Tibial nerve (tissue), 4 donors: ENCODE results near the gene MAP1B. TPM values are rescaled to one million over a fixed set of nuclear protein-coding genes. Genes with fewer than 3 reads are reported as not detected.

Experiments used
- DNase-seq, 2 donors: peaks; one replicate each; pipeline ENCODE4 v3.0.0-alpha.2; 2019; ENCODE audit warnings: low spot score in 2 of 2
- H3K27ac ChIP-seq, 4 donors: fragments of 200-600 bp; sonication (generic) in 3 of 4; one replicate each; pipeline ENCODE4 v1.5.1; 2017 to 2019; ENCODE audit warnings: mild to moderate bottlenecking in 1 of 4
- H3K27me3 ChIP-seq, 2 donors: fragments of 200-600 bp; sonication (generic) in 1 of 2; one replicate each; pipeline versions ENCODE4 v1.5.1 to v1.6.0; 2017 to 2019
- H3K36me3 ChIP-seq, 3 donors: fragments of 200-600 bp; sonication (generic); one replicate each; pipeline ENCODE4 v1.5.1; 2018 to 2019
- H3K4me1 ChIP-seq, 4 donors: fragments of 200-600 bp; sonication (generic) in 3 of 4; one replicate each; pipeline ENCODE4 v1.5.1; 2017 to 2019
- H3K4me3 ChIP-seq, 4 donors: fragments of 200-600 bp; sonication (generic) in 3 of 4; one replicate each; pipeline ENCODE4 v1.5.1; 2017 to 2019; ENCODE audit warnings: mild to moderate bottlenecking in 1 of 4, moderate library complexity in 1 of 4
- H3K9me3 ChIP-seq, 4 donors: fragments of 200-600 bp; sonication (generic) in 3 of 4; one replicate each; pipeline ENCODE4 v1.5.1; 2017 to 2019
- CTCF ChIP-seq, 5 experiments: fragments of 200-600 bp in 3 of 5; fragments of 450-650 bp in 2 of 5; sonication (generic) in 3 of 5; IDR thresholded peaks; one replicate each; pipeline ENCODE4 v1.5.1; 2016 to 2019; ENCODE audit warnings: antibody characterized with exemption in 5 of 5, mild to moderate bottlenecking in 3 of 5, moderate library complexity in 2 of 5
- EP300 ChIP-seq, 2 donors: sonication (generic); formaldehyde crosslinking; IDR thresholded peaks; one replicate each; pipeline ENCODE4 v1.6.1; 2017; ENCODE audit warnings: antibody characterized with exemption in 2 of 2, mild to moderate bottlenecking in 1 of 2
- POLR2A ChIP-seq, 2 donors: fragments of 450-650 bp; IDR thresholded peaks; one replicate each; pipeline ENCODE4 v1.6.1; 2017; ENCODE audit warnings: antibody characterized with exemption in 2 of 2, mild to moderate bottlenecking in 2 of 2, moderate library complexity in 2 of 2
- WGBS, 2 donors: methylation state at CpG; one replicate each; pipeline ENCODE4 v1.1.5; 2018; 5-methylcytosine and 5-hydroxymethylcytosine counted together
- total RNA-seq, 4 donors: library from RNA; depleted of rRNA; stranded (reverse); fragments of >200 nt; gene quantifications; one replicate each; pipeline ENCODE4 v1.1.0, GENCODE V29; 2016

MAP1B gene
- total RNA-seq, 4 donors from 2014 or later, result 223 to 587 (median 472) TPM

- peaks cover 0 to 76% (median 26%) of the 10 kb centered on the region in 4 donors for H3K4me1 ChIP-seq
- 67 to 68% methylated on average over 3 of the region's 3 CpGs for WGBS, 2 donors
- no peak for DNase-seq
- no peaks in the 10 kb centered on the region for H3K36me3 ChIP-seq
- H3K27ac ChIP-seq, result peak overlapping the region in 3 of 4 donors; percentile 2 to 67 (median 66)
- no peaks in the 10 kb centered on the region for H3K9me3 ChIP-seq
- no peak overlapping the region for H3K4me3 ChIP-seq
- H3K27me3 ChIP-seq, result no peaks in the 10 kb centered on the region
- TF ChIP-seq EP300 (IDR thresholded peaks at IDR 0.05) (no peak), CTCF (IDR thresholded peaks at IDR 0.05) (peak in 2 of 5 experiments; percentile 21 to 34)
These were observed 138.8 kb downstream of the MAP1B start for GRCh38 chr5:72245951-72246532.

- TF ChIP-seq EP300 (IDR thresholded peaks at IDR 0.05), result no peak
- no peak for TF ChIP-seq POLR2A (IDR thresholded peaks at IDR 0.05)
- TF ChIP-seq CTCF (IDR thresholded peaks at IDR 0.05), result no peak
- Histone ChIP-seq H3K27ac (peak overlapping the region in 2 of 4 donors; percentile 66 to 67), H3K36me3 (no peaks in the 10 kb centered on the region), H3K4me1 (peaks cover 0 to 76% (median 22%) of the 10 kb centered on the region in 4 donors), H3K4me3 (no peak overlapping the region), H3K9me3 (no peaks in the 10 kb centered on the region), H3K27me3 (no peaks in the 10 kb centered on the region)
- DNase-seq, result no peak
- WGBS, 2 donors, result 45 to 54% methylated on average over 4 of the region's 4 CpGs
These were observed 139.7 kb downstream of the MAP1B start for GRCh38 chr5:72246954-72247442.

- H3K4me3 ChIP-seq, result no peak overlapping the region
- peak in 1 of 2 donors; percentile 41 for DNase-seq
- no peak for TF ChIP-seq POLR2A (IDR thresholded peaks at IDR 0.05)
- H3K36me3 ChIP-seq, result no peaks in the 10 kb centered on the region
- H3K27ac ChIP-seq, result peak overlapping the region in 2 of 4 donors; percentile 32 to 71
- WGBS, 2 donors, result 37 to 47% methylated on average over 2 of the region's 2 CpGs
- no peaks in the 10 kb centered on the region for H3K9me3 ChIP-seq
- peaks cover 0 to 71% (median 22%) of the 10 kb centered on the region in 4 donors for H3K4me1 ChIP-seq
- no peaks in the 10 kb centered on the region for H3K27me3 ChIP-seq
These were observed 141.2 kb downstream of the MAP1B start for GRCh38 chr5:72248410-72248981.

GRCh38 chr5:72251386-72251785 is 144.1 kb downstream of the MAP1B start:
- 91 to 100% methylated on average over 1 of the region's 1 CpG for WGBS, 2 donors
- H3K27ac ChIP-seq, result no peak overlapping the region
- TF ChIP-seq POLR2A (IDR thresholded peaks at IDR 0.05) (no peak), EP300 (IDR thresholded peaks at IDR 0.05) (no peak), CTCF (IDR thresholded peaks at IDR 0.05) (no peak)
- DNase-seq, result no peak
- H3K27me3 ChIP-seq, result no peaks in the 10 kb centered on the region
- H3K4me3 ChIP-seq, result no peak overlapping the region
- H3K4me1 ChIP-seq, result peaks cover 0 to 43% (median 18%) of the 10 kb centered on the region in 4 donors
- no peaks in the 10 kb centered on the region for H3K9me3 ChIP-seq
- H3K36me3 ChIP-seq, result no peaks in the 10 kb centered on the region

- H3K4me1 ChIP-seq, result peaks cover 0 to 37% (median 14%) of the 10 kb centered on the region in 4 donors
- no peak for TF ChIP-seq CTCF (IDR thresholded peaks at IDR 0.05)
- TF ChIP-seq EP300 (IDR thresholded peaks at IDR 0.05), result no peak
- TF ChIP-seq POLR2A (IDR thresholded peaks at IDR 0.05), result no peak
These were observed 144.7 kb downstream of the MAP1B start for GRCh38 chr5:72252008-72252407.

More at GRCh38 chr5:72252008-72252407, 144.7 kb downstream of the MAP1B start:
- Histone ChIP-seq H3K4me3 (no peak overlapping the region), H3K9me3 (no peaks in the 10 kb centered on the region), H3K27ac (no peak overlapping the region), H3K27me3 (no peaks in the 10 kb centered on the region), H3K36me3 (no peaks in the 10 kb centered on the region)
- DNase-seq, result no peak
